NCI-H2196 treated with DMSO at 0.1 percent for 48 hours (cell line): ENCODE results near the gene FRY.

Source experiments
- DNase-seq: peaks from one replicate; lab custom pipeline; 2025; ENCODE audit not compliant: unreplicated experiment; lab: John Stamatoyannopoulos, UW

FRY gene

GRCh38 chr13:32016119-32016518, 15.5 kb upstream of the FRY start:
- no peak for DNase-seq

DNA sequence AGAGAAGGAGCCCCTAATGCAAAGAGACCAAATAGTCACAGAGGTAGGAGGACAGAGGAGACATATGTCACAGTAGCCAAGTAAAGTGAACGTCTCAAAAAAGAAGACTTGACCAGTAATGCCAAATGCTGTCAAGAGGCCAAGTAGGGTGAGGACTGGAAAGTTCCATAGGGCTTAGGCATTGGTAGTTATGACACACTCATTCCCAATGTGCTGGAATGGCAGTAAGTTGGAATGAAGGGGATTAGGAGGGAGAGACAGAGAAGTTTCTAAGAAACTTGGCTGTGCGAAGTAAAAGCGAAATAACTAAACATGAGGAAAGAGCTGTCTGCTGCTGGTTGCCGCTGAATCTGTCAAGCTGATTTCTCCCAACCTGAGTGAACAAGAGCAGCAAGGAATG, 14.9 kb upstream of the FRY start:
- no peak for DNase-seq

DNA sequence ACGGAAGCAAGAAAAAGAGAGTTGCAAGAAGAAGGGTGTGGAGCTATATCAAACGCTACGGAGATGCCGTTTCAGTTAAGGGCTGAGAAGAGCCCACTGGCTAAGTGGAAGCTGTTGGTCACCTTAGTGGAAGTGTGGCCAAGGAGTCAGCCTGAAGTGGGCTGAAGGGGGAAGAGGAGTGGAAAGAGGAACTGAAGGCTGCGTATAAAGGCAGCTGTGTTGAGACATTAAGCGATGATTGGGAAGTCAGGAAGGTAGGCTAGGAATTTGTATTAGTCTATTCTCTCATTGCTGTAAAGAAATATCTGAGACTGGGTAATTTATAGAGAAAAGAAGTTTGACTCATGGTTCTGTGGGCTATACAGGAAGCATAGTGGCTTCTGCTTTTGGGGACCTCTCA, 14.1 kb upstream of the FRY start:
- no peak for DNase-seq

GRCh38 chr13:32019612-32020233, 11.9 kb upstream of the FRY start:
- DNase-seq: no peak

DNA sequence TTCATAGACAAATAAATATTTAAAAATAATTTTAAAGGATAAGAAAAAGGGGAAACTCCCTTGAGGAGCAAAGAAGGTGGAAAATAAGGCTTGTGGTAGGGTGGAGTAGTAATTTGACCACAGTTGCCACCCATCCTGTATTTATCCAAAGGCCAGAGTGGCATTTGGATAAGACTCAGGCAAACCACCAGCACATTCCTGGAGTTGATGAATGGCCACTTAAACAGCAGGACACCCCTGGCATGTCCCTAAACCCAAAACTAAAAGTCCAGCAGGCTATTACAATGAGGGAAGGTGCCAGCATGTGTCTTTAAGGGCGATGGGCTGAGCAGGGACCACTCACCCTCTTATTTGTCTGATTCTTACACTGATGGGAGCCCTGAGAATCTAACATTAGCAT, 9.8 kb upstream of the FRY start:
- DNase-seq: no peak

GRCh38 chr13:32022311-32022710, 9.3 kb upstream of the FRY start:
- no peak for DNase-seq

GRCh38 chr13:32023096-32023495, 8.5 kb upstream of the FRY start:
- no peak for DNase-seq

GRCh38 chr13:32023698-32024097, 7.9 kb upstream of the FRY start:
- DNase-seq: no peak

- no peak for DNase-seq
Measured at GRCh38 chr13:32024750-32025149, 6.8 kb upstream of the FRY start.

DNA sequence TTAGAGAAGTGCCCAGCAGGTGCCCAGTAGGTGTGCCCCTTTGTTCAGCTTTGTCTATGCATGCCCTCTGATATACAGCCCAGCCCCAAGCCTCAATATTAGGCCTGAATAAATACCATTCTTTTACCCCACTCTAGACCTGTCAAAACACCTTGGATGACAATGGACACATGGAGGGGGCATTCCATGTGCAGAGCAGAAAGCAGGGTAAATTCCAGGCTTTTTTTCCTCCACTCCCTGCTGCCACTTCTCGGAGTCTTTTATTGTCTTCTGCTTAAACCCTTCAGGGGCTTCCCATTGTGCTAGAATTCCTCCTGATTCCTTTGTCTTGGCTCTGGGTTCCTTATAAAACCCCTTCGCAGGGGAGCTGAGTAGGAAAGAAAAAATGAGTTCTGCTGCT, 5.8 kb upstream of the FRY start:
- DNase-seq: no peak

GRCh38 chr13:32026623-32027022, 5.0 kb upstream of the FRY start:
- no peak for DNase-seq

- no peak for DNase-seq
Measured at GRCh38 chr13:32028711-32029110, 2.9 kb upstream of the FRY start.

- DNase-seq: no peak
Measured at GRCh38 chr13:32029684-32030083, 1.9 kb upstream of the FRY start.

GRCh38 chr13:32031815-32032370, 319 bp downstream of the FRY start:
- DNase-seq: no peak

- no peak for DNase-seq
Measured at GRCh38 chr13:32032759-32033158, 1.2 kb downstream of the FRY start.

GRCh38 chr13:32033744-32034143, 2.2 kb downstream of the FRY start:
- no peak for DNase-seq

DNA sequence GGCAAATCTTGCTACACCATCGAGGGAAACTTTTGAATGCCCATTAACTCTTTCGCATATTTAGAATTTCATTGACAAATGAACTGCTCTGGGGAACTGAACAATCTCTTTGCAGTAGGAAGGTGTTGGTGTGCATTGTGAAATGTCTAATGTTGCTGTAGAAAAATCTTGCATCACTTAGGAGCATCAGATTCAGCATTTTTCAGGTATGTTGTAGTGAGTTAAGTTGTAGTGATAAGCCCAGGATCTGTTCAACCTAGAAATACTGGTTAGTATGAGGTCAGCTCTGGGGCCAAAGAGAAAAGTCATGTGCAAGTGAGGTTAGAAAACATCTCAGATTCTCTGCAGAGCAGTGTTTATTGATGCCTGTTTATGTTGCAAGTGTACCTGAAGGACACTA, 4.1 kb downstream of the FRY start:
- DNase-seq: no peak

GRCh38 chr13:32036126-32036695, 4.6 kb downstream of the FRY start:
- no peak for DNase-seq

- no peak for DNase-seq
Measured at GRCh38 chr13:32036757-32037156, 5.2 kb downstream of the FRY start.

DNA sequence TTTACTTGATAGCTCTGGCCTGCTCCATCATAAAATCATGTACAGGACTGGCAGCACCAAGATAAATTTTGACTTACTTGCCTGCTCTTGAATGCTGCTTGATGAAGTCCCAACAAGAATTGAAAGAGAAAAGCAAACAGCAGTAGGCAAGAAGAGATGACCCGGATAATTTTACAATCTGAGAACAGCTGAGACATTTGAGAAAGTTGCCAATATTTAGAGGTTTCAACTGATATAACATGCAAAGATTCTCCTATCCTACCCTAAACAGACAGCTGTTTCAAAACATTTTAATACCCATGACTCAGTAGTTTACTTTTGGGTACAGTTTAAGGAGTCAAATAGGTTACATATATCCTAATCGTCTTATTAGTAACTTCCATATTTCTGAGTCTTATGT, 5.9 kb downstream of the FRY start:
- no peak for DNase-seq

DNA sequence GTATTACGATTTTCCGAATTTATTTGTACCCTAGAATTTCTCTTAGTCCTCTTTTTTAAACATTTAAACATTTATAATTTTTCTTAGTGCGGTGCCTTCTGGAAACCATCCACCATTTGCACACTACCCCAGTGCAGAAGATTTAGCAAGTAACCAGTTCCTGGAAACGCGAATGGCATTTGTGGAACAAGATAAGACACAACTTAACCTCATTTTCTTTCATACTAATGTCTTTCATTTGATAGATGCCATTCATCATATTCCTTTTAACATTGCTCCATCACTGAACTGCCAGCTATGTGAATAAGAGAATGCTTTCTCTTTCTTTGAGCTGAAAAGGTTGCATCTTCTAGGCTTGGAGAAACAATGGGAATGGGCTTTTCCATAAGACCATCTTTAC, 6.8 kb downstream of the FRY start:
- DNase-seq: no peak

GRCh38 chr13:32039056-32039455, 7.5 kb downstream of the FRY start:
- DNase-seq: no peak

- DNase-seq: no peak
Measured at GRCh38 chr13:32039528-32039927, 8.0 kb downstream of the FRY start.
